GM18873 (cell line): Measurements from ENCODE around the gene GLT6D1.

Source experiments
- ATAC-seq: cut with Tn5 transposase; IDR thresholded peaks from one replicate; pipeline ENCODE4 v1.9.1; 2021; ENCODE audit warnings: mild to moderate bottlenecking, moderate library complexity, moderate number of reproducible peaks; ENCODE audit not compliant: unreplicated experiment, low FRiP score

Gene GLT6D1

DNA sequence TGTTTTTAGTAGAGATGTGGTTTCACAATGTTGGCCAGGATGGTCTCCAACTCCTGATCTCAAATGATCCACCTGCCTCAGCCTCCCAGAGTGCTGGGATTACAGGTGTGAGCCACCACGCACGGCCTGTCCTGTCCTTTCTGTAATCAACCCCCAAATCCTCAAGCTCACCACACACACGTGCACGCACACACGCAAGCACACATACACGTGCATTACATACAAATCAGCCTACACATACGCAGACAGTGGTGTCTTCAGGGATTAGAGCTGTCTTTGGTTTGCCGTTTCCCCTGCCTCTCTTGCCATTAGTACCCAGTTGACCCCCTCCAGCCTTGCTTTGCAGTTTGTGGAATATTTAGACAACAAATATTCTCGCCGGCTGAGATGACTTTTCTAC is 6.5 kb downstream of the GLT6D1 start:
- ATAC-seq = no peak

DNA sequence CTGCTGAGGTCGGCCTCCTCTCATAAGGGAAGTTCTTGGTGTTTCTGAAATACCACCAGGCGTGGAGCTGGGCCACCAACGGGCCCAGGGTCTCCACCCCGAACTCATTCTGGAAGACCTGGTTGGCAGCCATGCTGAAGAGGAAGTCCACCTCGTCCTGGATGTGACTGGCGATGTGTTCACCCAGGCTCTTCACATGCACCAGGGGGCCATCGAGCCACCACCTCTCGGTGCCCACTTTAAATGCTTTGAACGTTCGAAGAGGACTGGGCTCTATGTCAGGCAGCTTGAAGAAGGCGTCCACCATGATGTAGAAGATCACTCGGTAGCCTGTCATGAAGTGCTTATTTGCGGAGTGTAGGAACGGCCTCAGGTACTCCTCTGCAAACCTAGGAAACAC is 15.1 kb downstream of the GLT6D1 start:
- ATAC-seq = no peak

DNA sequence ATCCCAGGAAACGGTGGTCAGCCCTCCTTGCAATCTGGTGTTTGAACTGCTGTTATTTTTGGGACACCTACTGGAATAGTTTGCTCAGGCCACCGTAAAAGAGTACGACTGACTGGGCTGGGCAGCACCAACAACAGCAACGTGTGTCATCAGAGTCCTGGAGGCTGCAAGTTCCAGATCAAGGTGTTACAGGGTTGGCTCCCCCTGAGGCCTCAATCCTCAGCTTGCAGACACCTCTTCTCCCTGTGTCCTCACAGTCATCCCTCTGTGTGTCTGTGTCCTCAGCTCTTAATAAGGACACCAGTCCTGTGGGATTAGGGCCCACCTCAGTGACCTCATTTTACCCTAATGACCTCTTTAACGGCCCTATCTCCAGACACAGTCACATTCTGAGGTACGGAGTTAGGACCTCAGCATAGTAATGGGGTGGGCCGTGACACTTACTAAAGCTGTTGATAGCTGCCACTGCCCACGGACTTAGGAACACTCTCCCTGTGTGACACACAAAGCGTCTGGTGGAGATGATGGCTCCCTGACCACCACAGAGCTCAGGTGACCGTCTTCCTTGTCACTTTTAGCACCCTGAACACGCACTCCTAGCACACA is 16.8 kb downstream of the GLT6D1 start:
- ATAC-seq = no peak

DNA sequence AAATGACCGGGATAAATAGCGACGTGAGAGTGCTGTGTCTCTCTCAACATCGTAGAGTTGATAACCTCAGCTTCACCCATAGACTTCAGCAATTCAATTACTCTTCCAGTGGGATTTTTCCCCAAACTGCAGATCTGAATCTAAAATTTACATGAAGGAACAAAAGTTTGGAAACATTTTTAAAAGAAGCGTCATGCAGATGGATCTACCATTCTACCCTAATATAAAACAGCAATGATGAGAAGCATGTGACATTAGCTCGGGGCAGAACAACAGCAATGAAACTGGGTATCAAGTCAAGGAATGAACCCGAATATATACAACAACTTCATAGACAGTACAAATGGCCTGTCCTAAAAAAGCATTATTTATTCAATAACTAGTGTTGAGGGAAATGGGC is 18.8 kb downstream of the GLT6D1 start:
- ATAC-seq = no peak

DNA sequence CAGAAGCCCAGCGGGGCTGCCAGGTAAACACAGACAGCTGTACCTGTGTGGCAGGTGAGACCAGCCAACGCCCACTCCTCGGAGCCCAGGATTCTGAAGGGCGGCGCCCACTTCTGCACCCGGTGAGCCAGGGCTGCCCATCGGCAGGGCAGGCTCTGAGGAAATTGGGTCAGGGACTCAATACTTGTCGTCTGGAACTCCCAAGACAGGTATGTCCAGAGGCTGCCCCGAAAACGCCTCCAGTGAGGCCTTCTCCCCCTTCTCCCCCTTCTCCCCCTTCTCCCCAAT is 19.8 kb downstream of the GLT6D1 start:
- no peak for ATAC-seq

DNA sequence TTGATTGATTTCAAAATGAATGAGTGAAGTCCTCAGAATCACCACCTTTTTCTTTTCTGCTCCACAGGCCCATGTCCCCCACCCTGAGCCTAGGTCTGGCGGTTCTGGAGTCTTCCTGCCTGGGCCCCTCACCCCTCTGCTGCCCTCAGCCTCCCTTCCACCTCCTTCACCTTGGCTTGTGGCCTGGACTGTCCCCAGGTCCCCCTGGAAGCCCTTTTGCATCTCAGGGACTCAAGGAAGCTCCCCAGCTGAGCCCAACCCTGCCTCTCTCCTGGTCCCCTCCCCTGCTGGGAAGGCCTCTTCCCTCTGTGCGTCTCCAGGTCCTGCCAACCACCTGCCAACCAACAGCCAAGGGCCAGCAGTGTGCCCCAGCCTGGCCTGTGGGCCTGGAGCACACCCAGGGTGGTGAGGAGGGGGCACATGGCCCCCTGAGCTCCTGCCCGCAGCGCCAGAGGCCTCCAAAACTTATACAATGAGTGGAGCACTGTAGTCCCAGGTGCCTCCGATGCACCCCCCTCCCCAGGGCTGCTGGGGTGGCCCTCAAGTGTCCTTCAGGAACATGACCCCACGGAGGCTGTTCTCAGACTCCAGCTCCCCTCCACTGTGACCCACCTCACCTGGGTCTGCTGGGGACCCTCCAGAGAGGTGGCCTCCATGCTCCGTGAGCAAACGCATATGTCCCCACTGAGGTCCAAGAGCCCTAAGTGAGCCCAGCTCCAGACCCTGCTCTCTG is 20.3 kb downstream of the GLT6D1 start:
- no peak for ATAC-seq

DNA sequence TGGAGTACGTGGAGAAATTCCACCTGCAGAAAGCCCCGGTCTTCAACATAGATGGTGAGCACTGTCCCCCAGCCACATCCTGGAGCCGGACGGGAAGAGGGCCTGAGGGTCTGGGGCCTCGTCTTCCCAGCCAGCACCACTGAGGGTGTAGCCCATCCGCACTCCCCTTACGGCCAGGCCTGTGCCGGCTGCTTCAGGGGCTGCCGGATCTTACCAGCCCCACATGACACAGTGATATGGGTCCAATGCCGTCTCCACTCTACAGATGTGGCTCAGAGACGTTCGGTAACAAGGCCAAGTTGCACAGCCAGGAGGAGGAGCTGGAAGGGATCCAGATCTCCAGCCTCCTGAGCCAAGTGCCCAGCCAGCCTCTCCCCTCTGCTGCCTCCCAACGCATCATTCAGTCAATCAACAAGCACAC is 21.3 kb downstream of the GLT6D1 start:
- no peak for ATAC-seq

DNA sequence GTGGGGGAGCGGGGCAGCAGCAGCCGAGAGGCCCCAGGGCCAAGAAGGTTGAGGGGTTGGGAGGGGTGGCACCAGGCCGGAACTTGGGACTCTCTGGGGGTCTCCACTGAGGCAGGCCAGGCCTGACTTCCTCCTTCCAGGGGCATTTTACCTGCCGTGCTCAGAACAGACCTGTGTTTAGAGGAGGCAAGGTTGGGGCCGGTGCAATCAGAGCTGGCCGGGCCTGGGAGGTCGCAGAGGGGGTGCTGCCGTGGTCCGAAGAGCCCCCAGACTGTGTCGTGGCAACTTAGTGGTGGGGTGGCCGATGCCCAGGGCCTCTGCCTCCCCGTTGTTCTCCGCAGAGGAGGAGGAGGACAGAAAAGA is 21.8 kb downstream of the GLT6D1 start:
- ATAC-seq = no peak

DNA sequence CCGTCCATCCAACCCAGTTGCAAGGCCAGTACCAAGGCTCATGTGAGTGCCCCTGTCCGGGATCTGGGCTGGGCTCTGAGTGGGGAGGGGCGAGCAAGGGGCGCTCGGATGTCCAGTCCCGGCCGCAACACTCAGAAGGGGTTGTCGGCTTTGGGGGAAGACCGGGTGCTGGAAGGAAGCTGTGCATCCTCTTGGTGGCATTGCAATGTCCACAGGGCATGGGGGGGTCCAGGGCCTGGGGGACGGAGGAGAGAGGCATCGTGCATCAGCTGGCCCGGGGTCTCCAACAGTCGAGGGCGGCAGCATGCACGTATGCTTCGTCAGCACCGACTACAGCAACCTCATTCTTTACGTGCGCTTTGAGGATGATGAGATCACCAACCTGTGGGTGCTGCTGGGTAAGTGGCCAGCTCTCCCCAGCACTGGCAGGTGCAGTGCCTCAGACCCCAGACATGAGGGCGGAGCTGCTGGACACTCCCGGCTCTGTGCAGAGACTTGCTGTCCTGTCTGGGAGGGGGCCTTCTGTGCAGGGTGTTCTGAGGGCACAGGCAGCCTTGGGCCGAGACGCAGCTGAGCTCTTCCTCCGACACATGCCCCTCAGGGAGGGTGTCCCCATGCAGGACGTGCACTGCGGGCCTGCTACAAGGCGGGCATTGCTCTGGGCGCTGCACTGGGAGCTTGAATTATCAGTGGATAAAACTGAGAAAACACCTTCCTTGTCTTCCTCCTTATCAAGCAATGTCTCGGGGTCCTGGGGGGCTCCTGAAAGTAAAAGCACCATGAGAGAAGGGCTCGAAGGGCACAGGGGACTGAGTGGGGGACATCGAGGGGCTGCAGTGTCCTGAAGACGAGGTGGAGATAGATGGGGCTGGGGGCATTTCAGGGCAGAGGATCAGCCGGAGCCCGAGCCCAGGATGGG is 22.5 kb downstream of the GLT6D1 start:
- no peak for ATAC-seq

DNA sequence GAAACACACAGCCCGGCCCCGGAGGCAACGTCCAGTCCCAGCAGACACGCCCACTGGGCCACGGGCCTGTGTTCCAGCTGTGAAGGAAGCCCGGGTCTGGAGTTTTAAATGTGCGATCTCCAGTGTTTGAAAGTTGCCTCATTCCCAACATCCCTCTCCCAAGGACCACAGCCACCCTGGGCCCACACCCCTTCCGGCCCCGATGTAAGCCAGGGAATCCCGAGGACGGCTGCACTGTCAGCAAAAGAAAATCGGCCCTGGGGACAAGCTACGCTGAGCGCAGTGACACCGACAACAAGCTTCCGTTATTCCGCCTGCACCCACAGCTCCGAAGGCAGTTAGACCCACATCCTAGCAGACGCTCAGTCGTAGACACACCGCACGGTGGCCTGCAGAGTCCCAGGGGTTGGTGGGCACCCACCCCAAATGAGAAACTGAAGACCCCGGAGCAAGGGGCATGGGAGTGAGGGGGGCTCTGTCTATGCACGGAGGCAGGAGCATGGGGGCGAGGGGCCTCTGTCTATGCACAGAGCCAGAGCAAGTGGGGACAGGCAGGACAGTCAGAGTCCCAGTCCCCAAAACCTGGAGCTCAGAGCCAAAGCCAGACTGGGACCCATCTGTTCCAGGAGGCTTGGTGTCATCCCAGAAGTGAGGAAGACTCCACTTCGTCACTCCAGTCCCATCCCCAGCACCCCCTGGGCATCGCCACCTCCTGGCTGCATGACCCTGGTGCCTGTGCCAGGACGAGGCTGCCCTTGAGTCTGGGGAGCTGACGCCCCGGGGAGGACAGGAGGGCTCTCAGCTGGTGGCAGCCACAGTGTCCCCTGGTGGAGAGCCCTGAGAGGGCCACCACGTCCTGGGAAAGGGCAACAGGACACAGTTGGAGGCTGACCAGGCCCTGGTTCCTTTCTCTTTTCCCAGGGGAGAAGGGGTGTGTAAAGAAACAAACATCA is 23.4 kb downstream of the GLT6D1 start:
- ATAC-seq = no peak

DNA sequence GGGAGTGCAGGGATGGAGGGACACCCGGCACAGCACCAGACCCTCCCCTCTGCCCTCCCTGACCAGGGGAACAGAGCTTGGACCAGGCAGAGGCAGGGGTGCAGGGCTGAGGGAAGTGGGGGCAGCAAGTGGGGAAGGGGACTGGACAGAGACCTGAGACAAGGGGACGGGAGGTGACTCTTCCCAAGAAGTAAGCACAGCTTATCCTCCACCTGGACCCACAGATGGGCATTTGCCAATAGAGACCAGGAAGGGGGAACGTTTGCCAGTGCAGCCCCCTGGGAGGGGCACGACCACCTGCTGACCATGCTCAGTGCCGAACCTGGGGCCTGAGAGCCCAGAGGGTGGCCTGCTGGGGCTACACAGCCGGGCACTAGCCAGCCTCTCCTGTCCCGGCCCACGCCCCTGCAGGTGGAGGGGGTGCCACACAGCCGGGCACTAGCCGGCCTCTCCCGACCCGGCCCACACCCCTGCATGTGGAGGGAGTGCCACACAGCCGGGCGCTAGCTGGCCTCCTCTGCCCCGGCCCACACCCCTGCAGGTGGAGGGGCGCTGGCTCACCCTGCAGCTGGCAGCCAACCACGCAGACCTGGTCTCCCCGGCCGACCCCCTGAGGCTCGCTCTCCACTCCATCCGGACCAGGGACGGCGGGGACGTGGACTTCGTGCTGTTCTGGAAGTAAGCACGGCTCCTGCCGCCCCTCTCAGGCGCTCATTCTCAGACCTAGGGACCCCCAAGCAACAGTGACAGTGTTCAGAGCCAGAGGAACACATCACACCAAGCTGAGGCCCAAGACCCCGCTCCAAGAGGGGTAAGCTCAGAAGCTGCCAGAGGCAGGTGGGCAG is 24.3 kb downstream of the GLT6D1 start:
- ATAC-seq = no peak

DNA sequence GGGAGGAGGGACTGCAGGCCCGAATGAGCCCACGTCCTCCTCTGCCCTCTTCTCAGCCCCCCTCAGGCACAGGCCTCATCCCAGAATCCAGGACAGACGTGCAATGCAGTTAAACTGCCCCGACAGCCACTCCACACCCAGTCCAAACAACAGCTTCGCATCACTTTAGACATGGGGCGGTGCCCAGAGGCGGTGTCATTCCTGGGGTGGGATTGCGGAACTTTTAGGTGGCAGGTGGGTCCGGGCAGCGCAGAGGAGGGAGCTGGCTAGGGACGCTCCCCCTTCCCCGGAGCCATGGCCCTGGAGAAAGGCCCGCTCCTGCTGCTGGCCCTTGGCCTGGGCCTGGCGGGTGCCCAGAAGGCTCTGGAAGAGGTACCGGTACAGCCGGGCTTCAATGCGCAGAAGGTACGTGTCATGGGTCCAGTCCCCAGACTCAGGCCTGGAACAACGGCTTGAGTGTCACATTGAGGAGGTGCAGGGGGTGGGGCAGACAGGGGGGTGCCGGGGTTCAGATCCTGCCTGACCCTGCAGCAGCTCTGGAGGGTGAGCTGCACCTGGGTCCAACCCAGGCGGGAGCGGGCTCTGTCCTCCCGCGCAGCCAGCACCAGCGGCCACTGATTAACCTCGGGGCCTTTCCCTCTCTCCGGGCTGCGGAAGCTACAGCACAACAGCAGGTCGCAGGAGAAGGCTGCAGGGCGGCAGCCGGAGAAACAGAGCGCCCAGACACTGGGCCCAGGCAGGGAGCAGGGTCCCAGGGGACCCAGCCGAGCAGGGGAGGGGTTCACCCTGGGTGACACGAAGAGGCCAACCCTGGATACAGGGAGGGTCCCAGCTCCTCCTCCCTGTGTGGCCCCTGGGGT is 25.2 kb downstream of the GLT6D1 start:
- no peak for ATAC-seq

DNA sequence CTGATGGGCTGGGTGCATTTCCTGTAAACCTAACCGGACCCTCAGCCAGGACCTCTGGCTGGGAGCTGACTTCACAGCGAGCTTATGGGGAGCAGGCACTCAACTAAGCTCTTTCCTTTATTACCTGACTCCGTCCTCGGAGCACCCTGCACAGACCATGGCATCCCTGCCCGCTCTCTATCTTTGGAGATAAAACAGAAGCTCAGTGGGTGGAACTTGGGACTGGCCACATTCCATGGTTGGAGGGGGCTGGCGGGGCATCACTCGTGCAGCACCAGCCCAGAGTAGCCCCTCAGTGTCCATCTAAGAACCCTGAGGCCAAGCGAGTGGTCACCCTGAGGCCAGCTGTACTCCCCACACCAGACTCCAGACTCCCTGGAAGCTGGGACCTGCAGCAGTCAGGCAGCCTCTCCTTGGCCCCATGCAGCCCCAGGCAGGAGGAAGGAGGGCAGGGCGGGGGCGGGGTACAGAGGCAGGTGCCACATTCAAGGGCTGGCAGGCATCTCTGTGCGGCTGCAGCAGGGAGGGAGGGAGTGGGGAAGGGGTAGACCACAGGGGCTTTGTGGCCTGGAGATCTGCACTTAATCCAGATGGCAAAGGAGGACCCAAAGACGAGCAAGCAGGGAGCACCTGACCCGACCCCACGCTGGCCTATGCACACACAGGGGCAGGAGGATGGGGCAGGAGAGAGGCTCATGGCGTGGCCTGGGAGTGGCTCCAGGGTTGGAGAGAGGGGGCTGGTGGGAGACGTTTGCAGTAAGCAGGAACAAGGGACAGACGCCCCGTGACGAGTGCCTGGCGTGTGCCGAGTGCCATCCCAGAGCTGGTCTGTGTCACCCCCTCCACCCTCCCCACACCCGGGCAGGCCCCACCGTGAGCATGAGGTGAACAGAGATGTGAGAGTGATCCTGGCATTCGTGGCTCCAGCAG is 26.1 kb downstream of the GLT6D1 start:
- no peak for ATAC-seq

DNA sequence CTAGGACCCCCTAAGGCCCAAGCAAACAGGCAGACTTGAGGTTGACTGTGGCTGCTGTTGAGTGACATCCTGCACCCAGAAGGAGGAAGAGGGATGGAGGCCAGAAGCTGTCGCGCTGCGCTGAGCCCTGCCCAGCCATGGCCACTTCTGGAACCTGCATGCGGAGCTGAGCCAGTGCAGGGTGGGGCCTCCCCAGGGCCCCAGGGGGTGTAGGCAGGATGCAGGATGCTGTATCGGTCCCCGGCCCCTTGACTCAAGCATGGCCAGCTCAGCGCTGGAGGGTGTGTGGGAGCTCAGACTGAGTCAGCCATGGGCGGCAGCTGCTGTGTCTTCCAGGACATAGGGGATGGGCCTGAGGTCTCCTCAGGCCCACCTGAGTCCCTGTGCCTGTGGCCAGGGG is 26.9 kb downstream of the GLT6D1 start:
- no peak for ATAC-seq

DNA sequence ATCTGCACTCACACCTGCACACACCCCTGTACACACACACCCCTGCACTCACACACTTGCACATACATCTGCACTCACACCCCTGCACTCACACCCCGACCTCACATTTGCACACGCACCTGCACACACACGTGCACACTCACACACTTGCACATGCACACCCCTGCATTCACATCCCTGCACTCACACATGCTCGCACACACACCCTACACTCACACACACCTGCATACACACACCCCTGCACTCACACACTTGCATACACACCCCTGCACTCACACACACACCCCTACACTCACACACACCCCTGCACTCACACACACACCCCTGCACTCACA is 27.5 kb downstream of the GLT6D1 start:
- ATAC-seq = no peak

DNA sequence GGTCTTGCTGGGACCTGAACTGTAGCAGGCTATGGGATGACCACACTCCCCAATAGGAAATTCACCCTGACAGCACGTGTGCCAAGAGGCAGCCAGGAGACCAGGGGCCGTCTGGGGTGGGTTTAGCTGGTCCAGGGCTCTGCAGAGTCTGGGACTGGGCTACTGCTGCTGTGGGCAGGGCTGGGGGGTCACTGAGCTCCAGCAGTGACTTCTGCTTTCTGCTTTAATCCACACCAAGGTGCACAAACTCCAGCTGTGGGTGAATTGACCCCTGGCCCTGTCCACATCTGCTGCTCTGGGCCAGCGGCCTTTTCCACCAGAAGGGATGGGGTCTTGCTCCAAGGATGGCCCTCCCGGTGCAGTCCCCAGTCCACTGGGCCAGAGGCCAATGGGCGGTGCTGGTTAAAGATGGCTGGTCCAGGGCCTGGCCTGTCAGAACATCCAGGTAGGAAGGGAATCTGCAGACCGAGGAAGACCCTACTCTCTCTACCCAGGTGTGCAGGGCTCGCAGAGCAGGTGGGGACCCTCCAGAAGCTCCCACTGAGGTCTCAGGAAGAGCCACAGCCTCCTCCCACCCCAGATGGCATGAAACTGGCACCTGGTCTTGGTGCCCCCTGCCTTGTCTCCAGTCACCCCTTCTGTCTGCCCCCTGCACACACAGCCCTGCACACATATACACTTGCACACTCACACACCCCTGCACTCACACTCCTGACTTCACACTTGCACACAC is 28.0 kb downstream of the GLT6D1 start:
- no peak for ATAC-seq
